ENCODE results near the gene HSPA4L.

HSPA4L gene

DNA sequence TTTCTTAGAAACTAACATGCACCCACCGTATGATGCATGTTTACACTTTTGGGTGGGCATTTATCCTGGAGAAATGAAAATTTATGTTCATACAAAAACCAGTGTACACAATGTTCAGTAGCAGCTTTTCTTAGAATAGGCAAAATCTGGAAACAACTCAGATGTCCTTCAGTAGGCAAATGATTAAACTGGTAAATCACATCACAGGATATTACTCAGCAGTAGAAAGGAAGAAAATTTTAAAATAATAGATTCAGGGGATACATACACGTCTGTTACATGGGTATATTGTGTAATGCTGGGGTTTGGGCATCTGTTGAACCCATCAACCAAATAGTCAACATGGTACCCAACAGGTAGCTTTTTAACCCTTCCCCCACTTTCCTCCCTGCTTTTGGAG is 25.2 kb upstream of the HSPA4L start:
- TF ChIP-seq CTCF (IDR thresholded peaks at IDR 0.05; ENCODE audit: insufficient read depth, low read length, poor library complexity, severe bottlenecking) (no peak), EZH2phosphoT487 (conservative IDR thresholded peaks at IDR 0.05; ENCODE audit: low read length) (no peak)
- H3K9me3 ChIP-seq (ENCODE audit: insufficient read depth, low read length) = no peaks in the 10 kb centered on the region
- no peaks in the 10 kb centered on the region for H3K36me3 ChIP-seq (ENCODE audit: low read length)
- no peaks in the 10 kb centered on the region for H3F3A ChIP-seq (ENCODE audit: insufficient read depth)
- no peaks in the 10 kb centered on the region for H3K9me2 ChIP-seq (replicated peaks; ENCODE audit: insufficient read depth, low read length)
- H3K79me2 ChIP-seq (ENCODE audit: insufficient read depth, low read length) = no peaks in the 10 kb centered on the region
- H3K9ac ChIP-seq (ENCODE audit: low read length) = no peak overlapping the region
- H3K4me2 ChIP-seq (ENCODE audit: low read depth, low read length, poor library complexity, severe bottlenecking) = no peak overlapping the region
- no peak overlapping the region for H3K4me3 ChIP-seq (ENCODE audit: insufficient read depth, low read length, poor library complexity, severe bottlenecking)
- no peak overlapping the region for H2AFZ ChIP-seq (ENCODE audit: low read depth, low read length, severe bottlenecking)
- H3K27me3 ChIP-seq (ENCODE audit: low read length) = no peaks in the 10 kb centered on the region
- no peak overlapping the region for H3K27ac ChIP-seq (ENCODE audit: low read depth, low read length)
- no peaks in the 10 kb centered on the region for H4K20me1 ChIP-seq (ENCODE audit: low read depth, low read length)

DNA sequence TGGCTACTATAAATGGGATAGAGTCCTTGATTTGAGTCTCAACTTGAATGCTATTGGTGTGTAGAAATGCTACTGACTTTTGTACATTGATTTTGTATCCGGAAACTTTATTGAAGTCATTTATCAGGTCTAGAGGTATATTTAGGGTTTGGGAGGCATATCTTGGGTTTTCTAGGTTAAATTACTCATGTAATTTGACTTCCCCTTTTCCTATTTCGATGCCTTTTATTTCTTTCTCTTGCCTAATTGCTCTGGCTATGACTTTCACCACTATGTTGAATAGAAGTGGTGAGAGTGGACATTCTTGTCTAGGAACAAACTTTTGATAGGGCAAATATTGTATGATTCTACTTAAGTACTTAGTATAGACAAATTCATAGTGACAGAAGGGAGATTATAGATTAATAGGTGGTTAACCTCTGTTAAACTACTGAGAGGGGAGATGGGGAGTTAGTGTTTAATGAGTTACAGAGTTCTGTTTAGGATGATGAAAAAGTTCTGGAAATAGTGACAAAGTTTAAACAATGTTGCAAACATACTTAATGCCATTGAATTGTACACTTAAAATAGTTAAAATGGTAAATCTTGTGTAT is 22.8 kb upstream of the HSPA4L start:
- no peaks in the 10 kb centered on the region for H3K9me3 ChIP-seq (ENCODE audit: insufficient read depth, low read length)
- H4K20me1 ChIP-seq (ENCODE audit: low read depth, low read length) = no peaks in the 10 kb centered on the region
- no peak overlapping the region for H3K4me3 ChIP-seq (ENCODE audit: insufficient read depth, low read length, poor library complexity, severe bottlenecking)
- H3K27me3 ChIP-seq (ENCODE audit: low read length) = no peaks in the 10 kb centered on the region
- H3K4me2 ChIP-seq (ENCODE audit: low read depth, low read length, poor library complexity, severe bottlenecking) = no peak overlapping the region
- no peak overlapping the region for H3K27ac ChIP-seq (ENCODE audit: low read depth, low read length)
- no peaks in the 10 kb centered on the region for H3K79me2 ChIP-seq (ENCODE audit: insufficient read depth, low read length)
- H2AFZ ChIP-seq (ENCODE audit: low read depth, low read length, severe bottlenecking) = no peak overlapping the region
- no peak overlapping the region for H3K9ac ChIP-seq (ENCODE audit: low read length)
- no peaks in the 10 kb centered on the region for H3F3A ChIP-seq (ENCODE audit: insufficient read depth)
- no peaks in the 10 kb centered on the region for H3K9me2 ChIP-seq (replicated peaks; ENCODE audit: insufficient read depth, low read length)
- TF ChIP-seq EZH2phosphoT487 (conservative IDR thresholded peaks at IDR 0.05; ENCODE audit: low read length) = no peak
- no peak for TF ChIP-seq CTCF (IDR thresholded peaks at IDR 0.05; ENCODE audit: insufficient read depth, low read length, poor library complexity, severe bottlenecking)
- no peaks in the 10 kb centered on the region for H3K36me3 ChIP-seq (ENCODE audit: low read length)

- Histone ChIP-seq H3K27me3 (ENCODE audit: low read length) (no peaks in the 10 kb centered on the region), H3K79me2 (ENCODE audit: insufficient read depth, low read length) (no peaks in the 10 kb centered on the region), H2AFZ (ENCODE audit: low read depth, low read length, severe bottlenecking) (no peak overlapping the region), H3K9me3 (ENCODE audit: insufficient read depth, low read length) (no peaks in the 10 kb centered on the region), H4K20me1 (ENCODE audit: low read depth, low read length) (no peaks in the 10 kb centered on the region), H3K36me3 (ENCODE audit: low read length) (no peaks in the 10 kb centered on the region), H3K4me3 (ENCODE audit: insufficient read depth, low read length, poor library complexity, severe bottlenecking) (no peak overlapping the region), H3K27ac (ENCODE audit: low read depth, low read length) (no peak overlapping the region), H3K9me2 (replicated peaks; ENCODE audit: insufficient read depth, low read length) (no peaks in the 10 kb centered on the region), H3K9ac (ENCODE audit: low read length) (no peak overlapping the region), H3K4me2 (ENCODE audit: low read depth, low read length, poor library complexity, severe bottlenecking) (no peak overlapping the region), H3F3A (ENCODE audit: insufficient read depth) (no peaks in the 10 kb centered on the region)
- TF ChIP-seq CTCF (IDR thresholded peaks at IDR 0.05; ENCODE audit: insufficient read depth, low read length, poor library complexity, severe bottlenecking) (no peak), EZH2phosphoT487 (conservative IDR thresholded peaks at IDR 0.05; ENCODE audit: low read length) (no peak)
Observed at GRCh38 chr4:127759893-127760292, 22.2 kb upstream of the HSPA4L start.
